ENCODE data around the gene BLOC1S5.
"Not testable (repeated sequence)": the region's sequence is repeated elsewhere in the genome, so short reads cannot be mapped to it uniquely, and the experiment has no call there.

BLOC1S5 gene

DNA sequence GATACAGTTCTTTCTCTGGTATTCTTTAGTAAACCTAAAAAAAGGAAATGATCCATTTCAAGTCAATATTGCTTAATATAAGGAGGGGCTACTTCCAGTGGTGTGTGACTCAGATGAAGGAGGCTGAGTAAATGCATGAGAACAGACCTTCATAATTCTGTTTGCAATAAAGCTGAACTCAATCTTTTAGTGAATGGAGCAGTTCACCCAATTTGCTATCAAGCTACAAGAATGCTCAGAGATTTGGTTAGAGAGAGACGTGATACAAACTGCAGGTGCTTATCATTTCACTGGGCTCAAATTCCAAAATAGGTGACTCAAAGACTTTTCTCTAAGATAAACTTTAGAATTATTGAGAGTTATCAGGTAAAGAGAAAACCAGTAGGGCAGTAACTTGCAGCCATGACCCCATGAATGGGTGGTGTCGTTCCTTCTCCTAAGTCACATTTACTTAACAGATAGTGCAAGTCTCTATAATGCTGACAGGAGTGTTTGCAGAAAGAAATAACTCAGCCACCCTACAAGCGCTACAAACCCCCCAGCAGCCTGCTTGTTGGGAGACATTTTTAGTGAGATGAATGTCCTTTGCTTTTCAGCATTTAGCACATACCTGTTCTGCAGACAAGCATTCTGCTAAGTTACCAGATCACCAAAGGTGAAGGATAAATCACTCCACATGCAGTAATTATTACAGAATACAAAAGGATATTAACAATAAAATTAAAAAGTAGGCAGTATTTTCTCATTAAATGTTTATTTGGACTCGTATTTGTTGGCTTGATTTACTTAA lies 16.4 kb upstream of the BLOC1S5 start:
- no peak for DNase-seq

DNA sequence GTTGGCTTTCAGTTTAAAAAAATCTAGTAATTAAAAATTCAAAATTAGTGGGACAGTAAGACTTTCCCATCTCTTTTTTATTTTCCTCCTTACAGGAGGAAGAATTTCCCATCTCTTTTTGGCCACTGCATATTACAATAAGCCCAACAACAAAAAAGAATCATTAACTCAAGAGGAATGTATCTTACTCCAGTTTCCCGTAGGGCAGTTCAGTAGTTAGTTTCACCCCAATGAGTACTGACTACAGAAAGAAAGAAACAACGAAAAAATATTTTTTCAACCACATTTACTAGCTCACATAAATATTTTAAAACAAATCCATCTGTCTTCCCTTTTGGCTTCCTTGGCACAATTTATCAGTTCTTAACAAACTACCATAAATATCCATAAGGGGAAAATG lies 14.9 kb upstream of the BLOC1S5 start:
- DNase-seq = no peak

DNA sequence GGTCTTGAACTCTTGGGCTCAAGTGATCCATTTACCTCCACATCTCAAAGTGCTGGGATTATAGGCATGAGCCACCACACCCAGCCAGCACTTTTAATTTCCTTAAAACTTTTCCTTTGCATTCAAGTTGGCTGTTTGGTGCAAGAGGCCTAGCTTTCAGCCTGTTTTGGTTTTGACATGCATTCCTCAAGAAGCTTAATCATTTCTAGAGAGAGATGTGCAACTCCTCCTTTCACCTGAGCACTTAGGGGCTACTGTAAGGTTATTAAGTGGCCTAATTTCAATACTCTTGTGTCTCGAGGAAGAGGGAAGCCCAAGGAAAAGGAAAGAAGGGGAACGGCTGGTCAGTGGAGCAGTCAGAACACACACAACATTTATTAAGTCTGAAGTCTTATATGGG lies 13.8 kb upstream of the BLOC1S5 start:
- DNase-seq = no peak

DNA sequence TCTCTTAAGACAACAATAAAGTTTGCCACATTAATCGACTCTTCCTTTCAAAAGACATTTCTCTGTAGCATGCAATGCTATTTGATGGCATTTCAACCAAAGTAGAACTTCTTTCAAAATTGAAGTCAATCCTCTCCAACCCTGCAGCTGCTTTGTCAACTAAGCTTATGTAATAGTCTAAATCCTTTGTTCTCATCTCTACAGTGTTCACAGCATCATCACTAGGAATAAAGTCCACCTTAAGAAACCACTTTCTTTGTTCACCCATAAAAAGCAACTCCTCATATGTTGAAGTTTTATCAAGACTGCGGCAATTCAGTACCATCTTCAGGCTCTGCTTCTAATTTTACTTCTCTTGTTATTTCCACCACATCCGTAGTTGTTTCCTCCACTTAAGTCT lies 11.5 kb upstream of the BLOC1S5 start:
- no peak for DNase-seq

DNA sequence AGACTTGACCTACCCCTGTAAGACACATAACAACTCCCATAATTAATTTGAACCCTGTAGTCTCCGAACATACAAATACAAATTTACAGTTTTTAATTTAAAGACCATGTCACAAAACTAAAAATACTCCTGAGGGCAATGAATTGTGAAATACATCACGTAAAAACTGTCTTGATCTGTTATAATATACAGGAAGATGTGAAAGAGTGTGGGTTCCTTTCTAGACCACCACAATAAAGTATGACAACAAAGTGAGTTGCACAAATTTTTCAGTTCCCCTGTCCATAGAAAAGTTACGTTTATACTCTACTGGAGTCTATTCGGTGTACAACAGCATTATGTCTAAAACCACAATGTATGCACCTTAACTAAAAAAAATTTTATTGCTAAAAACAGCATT lies 11.0 kb upstream of the BLOC1S5 start:
- DNase-seq = no peak

DNA sequence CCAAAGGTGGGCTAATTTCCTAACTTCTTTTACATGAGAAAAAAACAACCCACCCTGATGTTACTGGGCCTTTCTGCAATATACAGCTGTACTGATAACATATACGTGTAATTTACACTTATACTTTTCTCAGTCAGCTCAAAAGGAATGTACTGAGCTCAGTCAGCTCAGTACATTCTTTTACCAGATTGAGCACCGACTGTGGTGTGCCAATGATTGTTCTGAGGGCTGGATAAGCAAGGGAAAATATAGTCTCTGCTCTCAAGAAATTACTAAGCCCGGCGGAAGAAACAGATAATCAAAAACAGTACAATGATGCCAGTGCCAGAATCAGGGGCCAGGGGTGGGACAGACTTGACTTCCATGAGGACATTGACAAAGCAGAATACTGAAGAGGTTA lies 10.0 kb upstream of the BLOC1S5 start:
- no peak for DNase-seq

DNA sequence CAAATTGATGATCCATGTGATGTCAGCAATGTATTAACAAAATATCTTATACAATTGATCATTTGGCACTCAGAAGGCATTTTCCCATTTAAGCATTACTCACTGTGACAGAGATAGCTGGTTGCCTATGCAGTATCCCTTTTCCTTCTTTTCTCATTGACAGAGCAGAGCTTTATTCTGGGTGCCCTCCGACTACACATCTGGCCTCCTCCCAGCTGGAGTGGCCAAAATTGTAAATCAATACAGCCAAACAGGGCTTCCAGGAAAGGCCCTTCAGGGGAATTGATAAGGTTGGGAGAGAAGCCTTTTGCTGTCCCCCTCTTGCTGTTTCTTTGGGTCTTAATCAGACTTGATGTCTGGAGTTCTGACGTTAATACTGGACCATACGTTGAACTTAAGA lies 9.6 kb upstream of the BLOC1S5 start:
- no peak for DNase-seq

DNA sequence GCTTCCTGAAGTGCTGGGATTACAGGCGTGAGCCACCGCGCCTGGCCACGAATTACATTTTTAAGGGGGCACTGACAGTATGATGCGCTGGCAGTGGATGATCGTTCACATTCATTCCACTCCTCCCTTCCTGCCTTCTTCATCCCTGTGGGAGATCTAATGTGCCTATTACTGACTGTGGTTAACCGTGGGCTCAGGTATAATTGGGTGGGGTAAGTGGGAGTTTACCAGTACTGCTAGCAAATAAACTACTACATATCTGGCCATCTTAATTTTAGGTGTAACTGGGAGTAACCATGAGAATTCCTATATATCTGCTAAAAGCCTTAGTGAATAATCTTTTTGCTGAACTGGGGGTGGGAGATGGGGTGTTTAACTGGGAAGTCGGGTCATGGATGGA lies 6.5 kb upstream of the BLOC1S5 start:
- DNase-seq = no peak

DNA sequence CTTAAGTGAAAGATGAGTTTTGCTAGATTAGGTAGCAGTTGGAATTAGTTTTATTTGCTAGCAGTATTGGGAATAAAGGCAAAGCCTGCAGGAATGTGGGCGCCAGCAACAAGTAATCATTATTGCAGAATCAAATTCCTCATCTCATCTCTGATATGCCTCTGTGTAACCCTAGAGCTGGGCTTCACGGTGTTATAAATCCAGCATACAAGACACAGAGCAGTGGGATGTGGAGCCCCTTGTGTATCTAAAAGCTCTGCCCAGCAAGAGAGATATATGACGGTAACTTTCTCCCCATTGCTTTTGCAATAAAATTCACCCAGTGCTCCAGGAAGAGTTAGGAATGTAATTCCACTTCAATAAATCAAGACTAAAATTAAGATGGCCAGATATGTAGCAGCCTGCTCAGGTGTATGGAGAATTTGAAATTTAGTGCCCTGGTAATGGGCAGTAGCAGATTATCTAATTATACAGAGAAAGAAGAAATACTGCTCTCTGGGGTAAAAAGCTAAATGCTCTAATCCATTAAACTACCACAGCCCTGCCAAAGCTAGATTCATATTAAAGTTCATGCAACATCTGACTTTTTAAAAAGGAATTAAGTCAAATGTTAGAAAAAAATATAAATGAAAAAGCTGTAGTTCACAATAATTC lies 5.6 kb upstream of the BLOC1S5 start:
- DNase-seq = no peak

DNA sequence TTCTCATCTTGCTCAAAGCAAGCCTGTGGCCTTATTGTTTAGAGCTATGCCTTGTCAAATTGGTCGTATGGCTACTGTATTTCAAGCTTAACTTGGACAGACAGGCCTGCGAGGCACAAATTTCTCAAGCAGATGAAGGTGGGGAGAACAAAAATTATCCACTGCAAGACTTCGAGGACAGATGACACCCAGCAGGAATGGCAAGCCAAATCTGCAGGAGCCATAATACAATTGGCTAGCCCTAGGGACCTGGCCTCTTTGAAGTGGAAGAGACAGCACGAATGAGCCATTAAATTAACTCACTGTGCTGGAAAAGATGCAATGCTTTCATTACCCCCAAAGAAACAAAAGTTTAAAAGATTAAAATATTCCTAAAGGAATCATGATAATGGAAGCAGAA lies 5.0 kb upstream of the BLOC1S5 start:
- no peak for DNase-seq

DNA sequence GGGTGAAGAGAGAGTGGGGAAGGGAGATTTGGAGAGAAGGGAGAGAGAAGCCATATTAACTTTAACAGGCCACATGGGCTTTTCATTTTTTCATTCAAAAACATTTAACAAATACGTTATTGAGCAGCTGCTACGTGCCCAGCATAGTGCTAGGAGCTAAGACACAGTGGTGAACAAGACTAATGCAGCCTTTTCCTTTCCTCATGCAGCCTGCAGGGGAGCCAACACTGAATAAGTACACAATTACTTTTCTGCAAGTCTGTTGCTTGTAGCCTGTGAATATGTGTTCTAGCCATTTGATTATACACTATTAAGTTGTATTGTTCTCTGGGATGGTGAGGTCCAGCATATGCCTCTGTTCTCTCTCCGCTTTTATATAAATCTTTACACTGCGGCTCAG lies 1.9 kb upstream of the BLOC1S5 start:
- DNase-seq = no peak

DNA sequence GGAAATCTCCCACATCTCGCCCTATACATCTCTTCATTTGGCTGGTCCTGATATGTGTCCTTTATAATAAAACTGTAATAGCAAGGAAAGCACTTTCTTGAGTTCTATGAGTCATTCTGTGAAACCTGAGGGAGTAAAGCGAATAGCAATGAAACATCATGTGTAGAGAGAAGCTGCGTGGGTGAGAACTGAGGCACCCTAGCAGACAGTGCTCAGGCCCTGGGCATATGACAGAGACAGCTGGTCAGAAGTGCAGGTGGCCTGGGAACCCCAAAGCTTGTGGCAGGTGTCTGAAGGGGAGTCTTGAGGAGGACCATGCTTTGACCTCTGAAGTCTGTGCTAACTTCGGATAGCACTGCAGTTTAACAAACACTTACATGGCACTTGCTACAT lies 1.3 kb upstream of the BLOC1S5 start:
- DNase-seq = no peak

DNA sequence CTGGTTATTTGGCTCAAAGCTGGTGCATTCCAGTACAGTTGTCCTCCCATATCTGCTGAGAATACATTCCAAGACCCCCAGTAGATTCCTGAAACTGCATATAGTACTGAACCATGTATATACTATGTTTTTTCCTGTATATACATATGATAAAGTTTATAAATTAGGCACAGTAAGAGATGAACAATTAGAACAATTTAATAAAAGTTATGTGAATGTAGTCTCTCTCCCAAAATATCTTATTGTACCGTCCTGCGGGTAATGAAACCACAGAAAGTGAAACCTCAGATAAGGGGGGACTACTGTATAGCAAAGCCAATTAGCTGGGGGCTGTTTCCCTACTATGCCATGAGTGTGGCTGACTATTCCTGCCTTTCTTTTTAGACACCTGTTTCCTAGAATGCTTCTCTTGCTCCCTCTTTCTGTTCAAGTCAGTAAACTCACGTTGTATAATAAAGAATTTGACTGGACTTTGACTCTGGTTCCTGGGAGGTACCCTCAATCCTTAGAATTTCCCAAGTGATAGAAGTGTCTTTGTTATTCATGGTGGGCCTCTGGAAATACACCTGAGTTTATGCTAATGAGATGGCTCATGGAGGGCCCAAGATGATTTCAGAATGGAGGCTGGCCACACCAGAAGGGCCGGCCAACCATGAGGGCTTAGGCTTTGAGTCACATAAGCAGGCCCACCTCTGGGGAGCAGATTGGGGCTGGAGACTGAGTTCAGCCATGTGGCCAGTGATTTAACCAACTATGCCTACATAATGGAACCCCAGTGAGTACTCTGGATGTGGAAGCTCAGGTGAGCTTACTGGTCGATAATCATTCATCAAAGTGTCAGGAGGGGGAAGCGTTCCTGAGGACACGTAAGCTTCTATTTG lies 689 bp upstream of the BLOC1S5 start:
- DNase-seq = no peak

DNA sequence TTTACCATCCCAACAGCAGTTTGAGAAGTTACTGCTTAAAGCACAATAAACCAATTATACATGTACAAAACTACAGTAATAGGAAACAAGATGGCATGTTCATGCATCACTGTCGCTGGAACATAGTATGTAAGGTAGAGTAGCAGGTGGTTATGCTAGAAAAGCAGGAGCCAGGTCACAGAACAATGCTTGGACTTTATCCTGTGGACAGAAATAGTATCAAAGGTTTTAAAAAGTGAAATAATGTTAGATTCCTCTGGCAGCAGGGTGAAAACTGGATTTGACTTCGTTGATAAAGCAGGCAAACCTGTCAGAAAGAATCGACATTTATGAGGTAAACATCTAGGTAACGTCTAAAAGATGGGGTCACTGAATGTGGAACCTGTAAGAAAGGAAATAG lies 2.5 kb downstream of the BLOC1S5 start:
- DNase-seq = no peak

DNA sequence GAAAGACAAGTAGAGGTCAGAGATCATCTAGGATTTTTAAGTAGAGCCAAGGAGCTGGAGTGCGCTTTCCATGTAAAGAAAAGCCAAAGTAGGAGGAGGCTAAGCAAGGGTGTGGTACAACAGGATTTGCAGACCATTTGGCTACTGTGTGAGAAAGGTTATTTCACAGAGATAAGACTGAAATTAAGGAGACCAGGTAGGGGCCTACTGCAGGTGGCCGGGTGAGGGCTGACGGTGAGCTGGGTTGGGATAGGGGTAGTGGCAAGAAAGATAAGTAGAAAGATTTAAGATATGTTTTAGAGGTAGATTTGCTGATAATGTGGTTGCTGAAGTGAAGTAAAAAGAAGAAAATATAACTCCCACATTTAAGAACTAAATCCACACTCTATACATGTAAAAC lies 3.8 kb downstream of the BLOC1S5 start:
- DNase-seq = no peak

DNA sequence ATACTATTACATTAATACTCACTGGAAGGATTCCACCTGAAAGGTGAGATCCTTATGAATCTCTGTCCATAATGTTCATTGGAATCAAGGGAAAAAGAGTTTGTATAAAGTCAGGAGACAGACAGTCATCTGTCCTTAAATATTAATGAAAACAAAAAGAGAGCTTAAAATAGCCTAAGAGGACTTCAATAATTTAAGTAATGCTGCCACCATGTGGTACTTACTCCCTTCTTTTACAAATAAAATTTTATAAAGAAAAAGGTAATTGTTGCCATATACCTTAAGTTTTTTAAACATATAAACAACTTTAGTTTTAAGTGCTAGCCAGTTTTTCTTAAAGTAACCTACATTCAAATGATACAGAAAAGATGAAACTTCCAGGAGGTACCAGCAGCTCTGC lies 5.1 kb downstream of the BLOC1S5 start:
- DNase-seq = peak; percentile 6

DNA sequence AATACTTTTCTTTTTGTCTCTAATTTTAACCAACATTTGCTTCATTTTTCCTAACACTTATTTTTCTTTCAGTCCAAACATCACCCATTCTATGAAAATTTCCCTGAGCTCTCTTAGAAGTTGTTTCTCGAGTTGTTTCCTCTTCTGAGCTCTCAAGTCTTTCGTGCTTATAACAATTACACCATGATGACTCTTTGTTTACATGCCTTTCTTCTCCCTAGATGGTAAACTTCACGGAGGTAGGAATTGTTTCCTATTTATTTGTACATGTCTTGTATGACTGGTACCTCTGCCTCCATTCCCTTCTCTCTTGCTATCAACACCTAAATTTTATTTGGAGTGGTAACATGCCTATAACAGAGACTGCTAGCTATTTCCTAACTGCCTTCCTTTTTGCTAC lies 6.4 kb downstream of the BLOC1S5 start:
- no peak for DNase-seq

DNA sequence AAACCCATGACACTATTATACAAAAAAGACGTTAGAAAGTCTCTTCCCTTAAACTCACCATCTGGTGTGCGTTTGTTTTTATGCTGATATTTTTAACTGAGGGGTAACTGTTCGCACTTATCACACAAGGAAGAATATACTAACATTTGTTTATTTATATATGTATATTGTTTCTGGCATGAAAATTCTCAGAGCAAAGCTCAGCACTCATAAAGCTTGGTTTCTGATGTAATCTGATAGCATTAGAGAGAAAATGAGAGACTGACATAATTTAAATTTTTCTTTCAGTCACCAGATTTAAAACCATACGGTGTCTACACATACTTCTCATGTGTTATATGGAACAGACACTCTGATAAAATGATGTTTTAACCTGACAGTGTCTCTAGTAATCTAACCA lies 6.9 kb downstream of the BLOC1S5 start:
- no peak for DNase-seq

DNA sequence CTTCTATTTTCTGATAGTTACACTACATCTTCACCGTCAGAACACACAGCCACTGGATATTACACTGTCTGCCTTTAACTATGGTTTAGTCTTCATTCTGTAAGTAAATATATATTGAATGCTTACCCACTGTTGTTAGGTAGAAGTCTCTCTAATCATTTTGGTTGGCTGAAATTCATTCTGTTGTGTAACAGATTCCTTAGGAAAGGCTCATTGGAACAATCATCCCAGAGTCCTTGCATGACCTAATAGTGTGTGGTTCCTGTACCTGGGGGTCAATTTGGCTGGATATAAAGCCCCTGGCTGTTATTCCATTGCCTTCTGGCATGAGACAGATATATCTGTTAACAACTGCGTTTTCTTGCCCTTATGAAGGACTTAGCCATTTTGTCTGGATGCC lies 9.9 kb downstream of the BLOC1S5 start:
- no peak for DNase-seq

DNA sequence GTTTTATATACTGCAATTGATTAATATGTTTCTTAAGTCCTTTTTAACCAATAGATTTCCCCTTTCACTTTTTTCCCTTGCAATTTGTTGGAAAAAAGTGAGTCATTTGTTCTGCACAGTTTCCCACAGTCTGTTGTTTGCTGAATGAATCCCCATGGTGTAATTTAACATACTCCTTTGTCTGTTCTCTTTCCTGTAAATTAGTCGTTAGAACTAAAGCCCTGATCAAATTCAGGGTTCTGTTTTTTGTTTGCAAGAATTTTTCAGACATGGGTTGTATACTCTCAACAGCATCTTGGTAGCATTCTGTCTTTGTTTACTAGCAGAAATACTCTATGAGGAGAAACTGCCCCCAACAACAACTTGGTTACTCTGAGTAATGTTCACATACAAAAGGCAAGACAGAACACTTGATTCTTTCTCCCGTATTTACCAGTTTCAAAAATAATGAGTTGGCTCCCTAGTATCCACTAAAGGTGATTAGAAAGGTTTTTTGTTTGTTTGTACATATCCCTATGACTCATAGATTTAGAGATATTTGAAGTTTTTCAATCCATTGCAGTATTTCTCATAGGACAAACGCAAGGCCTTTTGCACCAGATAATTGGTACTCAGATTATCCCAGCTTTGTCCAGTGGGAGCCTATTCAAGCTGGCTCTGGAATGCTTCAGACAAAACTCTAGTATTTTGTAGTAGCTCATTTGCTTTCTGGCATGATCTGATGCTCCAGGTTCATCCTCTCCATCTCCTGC lies 16.5 kb downstream of the BLOC1S5 start:
- no peak for DNase-seq

DNA sequence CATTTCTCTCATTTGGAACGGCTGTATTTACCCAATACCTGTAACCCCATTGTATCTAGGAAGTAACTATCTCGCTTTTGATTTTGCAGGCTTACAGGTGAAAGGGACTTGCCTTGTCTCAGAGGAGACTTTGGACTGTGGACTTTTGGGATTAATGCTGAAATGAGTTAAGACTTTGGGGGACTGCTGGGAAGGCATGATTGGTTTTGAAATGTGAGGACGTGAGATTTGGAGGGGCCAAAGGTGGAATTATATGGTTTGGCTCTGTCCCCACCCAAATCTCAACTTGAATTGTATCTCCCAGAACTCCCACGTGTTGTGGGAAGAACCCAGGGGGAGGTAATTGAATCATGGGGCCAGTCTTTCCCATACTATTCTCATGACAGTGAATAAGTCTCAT lies 18.4 kb downstream of the BLOC1S5 start:
- DNase-seq = not testable (repeated sequence)

DNA sequence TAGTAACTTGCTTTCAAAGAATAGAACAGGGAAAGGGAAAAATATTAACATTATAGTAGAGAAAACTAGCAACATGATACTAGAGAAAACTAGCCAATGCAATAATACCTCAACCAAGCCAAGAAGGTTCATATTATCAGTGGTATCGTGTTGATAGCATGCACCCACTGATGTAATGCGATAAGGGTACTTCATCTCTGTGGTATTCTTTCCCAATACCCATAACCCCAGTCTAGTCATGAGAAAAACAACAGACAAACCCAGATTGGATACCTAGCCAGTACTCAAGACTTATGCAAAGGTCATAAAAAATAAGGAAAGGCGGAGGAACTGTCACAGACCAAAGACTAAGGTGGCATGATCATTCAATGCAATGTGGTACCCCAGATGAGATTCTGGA lies 21.0 kb downstream of the BLOC1S5 start:
- no peak for DNase-seq

DNA sequence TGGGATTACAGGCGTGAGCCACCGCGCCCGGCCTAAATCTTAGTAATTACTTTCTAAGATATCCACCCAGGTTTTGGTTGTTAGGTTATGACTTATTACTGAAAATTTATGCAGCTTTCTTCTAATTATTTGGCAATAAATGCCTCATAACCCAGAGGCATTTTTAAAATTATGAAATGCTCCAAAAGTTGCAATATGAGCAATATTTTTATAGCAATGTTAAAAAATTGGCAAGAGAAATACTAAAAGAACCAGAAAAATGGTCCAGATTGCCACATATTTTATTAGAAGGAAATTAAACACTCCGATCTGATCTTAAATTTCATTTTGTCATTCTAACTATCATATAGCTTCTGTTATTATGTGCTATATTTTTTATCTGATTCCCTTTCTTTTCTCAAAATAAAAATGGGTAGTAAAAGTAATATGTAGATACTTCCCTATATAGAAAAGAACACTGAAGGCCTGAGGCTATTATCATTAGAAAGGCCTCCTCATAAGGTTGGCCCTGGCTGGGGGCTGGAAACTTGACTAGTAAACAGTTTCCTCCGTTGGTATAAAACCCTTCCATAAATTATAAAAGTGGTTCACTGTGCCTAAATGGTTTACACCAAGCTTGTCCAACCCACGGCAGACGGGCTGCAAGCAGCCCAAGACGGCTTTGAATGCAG lies 22.1 kb downstream of the BLOC1S5 start:
- DNase-seq = no peak
